ENCODE data around the gene ZNF442. TPM values are rescaled to one million over a fixed set of nuclear protein-coding genes. Genes with fewer than 3 reads are reported as not detected.
"Not testable (repeated sequence)": the region's sequence is repeated elsewhere in the genome, so short reads cannot be mapped to it uniquely, and the experiment has no call there.

Gene ZNF442
- total RNA-seq, 1 experiment from 2014 or later: 0.44 TPM

- BruUV-seq (replicated peaks); POLR2A ChIA-PET; H3K4me1 Mint-ChIP-seq (ENCODE audit: insufficient read depth, unreplicated experiment); DNase-seq (ENCODE audit: unreplicated experiment); H3K9me3 Mint-ChIP-seq (ENCODE audit: unreplicated experiment); H3K36me3 Mint-ChIP-seq (ENCODE audit: insufficient read depth, unreplicated experiment); H3K4me3 Mint-ChIP-seq (ENCODE audit: unreplicated experiment); CTCF ChIA-PET; H3K27me3 Mint-ChIP-seq (ENCODE audit: insufficient read depth, unreplicated experiment); intact Hi-C loops (cut with micrococcal nuclease); H3K27ac Mint-ChIP-seq (ENCODE audit: low read depth, unreplicated experiment): not testable (repeated sequence)
Measured at GRCh38 chr19:12386365-12386764, 20.9 kb upstream of the ZNF442 start.

GRCh38 chr19:12380444-12380737 lies 14.9 kb upstream of the ZNF442 start:
- ChIA-PET CTCF (no interaction called here), POLR2A (no interaction called here)
- no peak for TF ChIP-seq CTCF (IDR thresholded peaks at IDR 0.05; ENCODE audit: unreplicated experiment)
- intact Hi-C loops (cut with micrococcal nuclease): no loop called here
- no TSS peak for BruUV-seq (replicated peaks)
- Mint-ChIP-seq H3K9me3 (ENCODE audit: unreplicated experiment) (peaks cover 27% of the 10 kb centered on the region), H3K4me1 (ENCODE audit: insufficient read depth, unreplicated experiment) (no peaks in the 10 kb centered on the region), H3K27ac (ENCODE audit: low read depth, unreplicated experiment) (no peak overlapping the region), H3K4me3 (ENCODE audit: unreplicated experiment) (no peak overlapping the region), H3K36me3 (ENCODE audit: insufficient read depth, unreplicated experiment) (no peaks in the 10 kb centered on the region), H3K27me3 (ENCODE audit: insufficient read depth, unreplicated experiment) (no peaks in the 10 kb centered on the region)
- no peak for DNase-seq (ENCODE audit: unreplicated experiment)

DNA sequence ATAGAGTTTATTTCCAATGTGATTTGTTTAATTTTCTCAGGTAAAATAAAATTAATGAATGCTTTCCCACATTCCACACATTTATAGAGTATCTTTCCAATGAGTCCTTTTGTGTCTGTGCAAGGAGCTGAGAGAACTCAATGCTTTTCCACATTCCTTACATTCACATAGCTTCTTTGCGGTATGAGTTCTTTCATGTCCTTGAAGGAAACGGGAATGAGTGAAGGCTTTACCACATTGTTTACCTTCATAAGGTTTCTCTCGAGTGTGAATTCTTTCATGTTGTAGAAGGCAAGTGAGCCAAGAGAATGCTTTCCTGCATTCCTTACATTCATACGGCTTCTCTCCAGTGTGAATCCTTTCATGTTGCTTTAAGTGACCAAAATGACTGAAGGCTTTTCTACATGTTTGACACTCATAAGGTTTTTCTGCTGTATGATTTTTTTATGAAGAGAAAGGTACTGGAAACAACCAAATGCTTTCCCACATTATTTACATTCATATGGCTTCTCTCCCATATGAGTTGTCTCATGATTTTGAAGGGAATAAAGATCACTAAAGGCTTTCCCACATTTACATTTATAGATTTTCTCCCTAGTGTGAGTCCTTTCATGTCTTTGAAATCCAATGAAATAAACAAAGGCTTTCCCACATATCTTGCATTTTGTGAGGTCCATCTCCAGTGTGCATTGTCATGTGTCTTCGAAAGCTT lies 14.4 kb upstream of the ZNF442 start:
- Mint-ChIP-seq H3K4me1 (ENCODE audit: insufficient read depth, unreplicated experiment) (no peaks in the 10 kb centered on the region), H3K27ac (ENCODE audit: low read depth, unreplicated experiment) (no peak overlapping the region), H3K4me3 (ENCODE audit: unreplicated experiment) (no peak overlapping the region), H3K27me3 (ENCODE audit: insufficient read depth, unreplicated experiment) (no peaks in the 10 kb centered on the region), H3K9me3 (ENCODE audit: unreplicated experiment) (peaks cover 32% of the 10 kb centered on the region), H3K36me3 (ENCODE audit: insufficient read depth, unreplicated experiment) (no peaks in the 10 kb centered on the region)
- TF ChIP-seq CTCF (IDR thresholded peaks at IDR 0.05; ENCODE audit: unreplicated experiment): no peak
- DNase-seq (ENCODE audit: unreplicated experiment): no peak
- ChIA-PET POLR2A (no interaction called here), CTCF (no interaction called here)
- BruUV-seq (replicated peaks): no TSS peak
- intact Hi-C loops (cut with micrococcal nuclease): no loop called here

DNA sequence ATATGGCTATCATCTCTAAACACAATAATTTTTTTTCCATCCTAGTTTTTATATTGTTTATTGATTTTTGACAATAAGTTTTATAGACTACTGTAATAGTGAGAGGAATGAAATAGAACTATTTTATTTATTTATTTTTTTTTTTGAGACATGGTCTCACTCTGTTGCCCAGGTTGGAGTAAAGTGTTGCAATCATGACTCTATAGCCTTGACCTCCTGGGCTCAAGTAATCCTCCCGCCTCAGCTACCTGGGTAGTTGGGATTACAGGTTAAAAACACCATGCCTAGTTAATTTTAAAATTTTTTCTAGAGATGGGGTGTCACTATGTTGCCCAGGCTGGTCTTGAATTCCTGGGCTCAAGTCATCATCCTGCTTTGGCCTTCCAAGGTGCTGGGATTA lies 8.5 kb upstream of the ZNF442 start:
- no peak for DNase-seq (ENCODE audit: unreplicated experiment)
- CTCF ChIA-PET: no interaction called here
- Mint-ChIP-seq H3K36me3 (ENCODE audit: insufficient read depth, unreplicated experiment) (no peaks in the 10 kb centered on the region), H3K4me3 (ENCODE audit: unreplicated experiment) (no peak overlapping the region), H3K27ac (ENCODE audit: low read depth, unreplicated experiment) (no peak overlapping the region), H3K9me3 (ENCODE audit: unreplicated experiment) (peaks cover 22% of the 10 kb centered on the region), H3K27me3 (ENCODE audit: insufficient read depth, unreplicated experiment) (no peaks in the 10 kb centered on the region), H3K4me1 (ENCODE audit: insufficient read depth, unreplicated experiment) (no peaks in the 10 kb centered on the region)
- no TSS peak for BruUV-seq (replicated peaks)
- no peak for TF ChIP-seq CTCF (IDR thresholded peaks at IDR 0.05; ENCODE audit: unreplicated experiment)
- intact Hi-C loops (cut with micrococcal nuclease): no loop called here
- POLR2A ChIA-PET: no interaction called here
